ENCODE results near the gene SPG21.

Gene SPG21

DNA sequence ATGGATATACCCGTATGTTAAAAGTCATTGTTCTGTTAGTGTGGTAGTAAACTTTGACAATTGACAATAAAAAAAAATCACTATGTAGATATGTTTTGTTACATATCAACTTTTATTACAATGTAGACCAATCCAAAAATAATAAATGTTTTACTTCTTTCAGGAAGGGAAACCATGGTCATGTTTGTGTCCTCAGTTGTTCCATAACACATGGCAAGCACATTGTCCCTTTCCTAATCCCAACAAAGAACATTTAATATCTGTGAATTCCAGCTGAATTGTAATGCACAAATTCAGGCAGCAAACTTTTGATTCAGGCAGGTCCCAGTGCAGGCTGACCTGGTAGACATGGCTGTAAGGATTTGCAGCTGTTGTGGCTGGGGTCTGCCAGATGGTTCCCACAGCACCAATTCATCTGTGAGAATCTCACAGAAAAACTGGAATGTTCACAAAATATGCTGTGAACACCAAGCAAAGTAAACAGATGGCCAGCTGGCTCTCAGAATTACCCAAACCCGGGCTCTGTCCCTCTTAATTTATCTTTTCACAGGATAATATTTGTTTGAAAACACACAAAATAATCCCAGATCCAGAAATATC is 1.9 kb upstream of the SPG21 start:
- DNase-seq = no peak

DNA sequence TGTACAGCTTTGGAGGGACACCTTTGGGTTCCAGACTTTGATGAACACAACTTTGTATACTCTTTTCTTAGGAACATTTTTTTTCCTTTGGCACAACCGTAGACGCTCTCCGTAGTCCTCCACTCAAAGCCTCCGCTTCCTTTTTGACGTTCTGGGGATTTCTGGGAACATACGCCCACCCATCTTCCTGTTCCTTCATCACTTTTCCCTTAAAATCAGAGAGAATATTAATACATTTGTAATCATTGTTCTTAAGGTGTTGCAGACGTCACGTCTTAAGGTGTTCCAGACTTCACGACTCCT is 405 bp upstream of the SPG21 start:
- no peak for DNase-seq

DNA sequence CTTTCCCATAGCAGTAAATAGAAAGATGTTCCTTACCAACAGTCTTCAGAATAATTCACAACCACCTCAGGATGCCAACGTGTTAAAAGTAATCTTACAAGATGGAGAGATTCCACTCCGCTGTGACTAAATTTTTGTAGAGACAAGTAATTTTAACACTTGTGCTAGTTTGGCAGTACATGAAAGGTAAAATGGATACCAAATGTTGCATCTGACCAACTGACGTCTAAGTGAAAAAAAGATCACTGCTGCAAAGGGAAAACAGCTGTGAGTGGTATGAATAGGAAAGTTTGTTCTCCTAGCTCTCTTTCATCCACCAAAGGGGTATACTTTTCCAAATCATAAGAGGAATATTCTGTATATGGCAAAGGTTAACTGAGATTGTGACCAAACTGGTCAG is 2.6 kb downstream of the SPG21 start:
- DNase-seq = no peak

DNA sequence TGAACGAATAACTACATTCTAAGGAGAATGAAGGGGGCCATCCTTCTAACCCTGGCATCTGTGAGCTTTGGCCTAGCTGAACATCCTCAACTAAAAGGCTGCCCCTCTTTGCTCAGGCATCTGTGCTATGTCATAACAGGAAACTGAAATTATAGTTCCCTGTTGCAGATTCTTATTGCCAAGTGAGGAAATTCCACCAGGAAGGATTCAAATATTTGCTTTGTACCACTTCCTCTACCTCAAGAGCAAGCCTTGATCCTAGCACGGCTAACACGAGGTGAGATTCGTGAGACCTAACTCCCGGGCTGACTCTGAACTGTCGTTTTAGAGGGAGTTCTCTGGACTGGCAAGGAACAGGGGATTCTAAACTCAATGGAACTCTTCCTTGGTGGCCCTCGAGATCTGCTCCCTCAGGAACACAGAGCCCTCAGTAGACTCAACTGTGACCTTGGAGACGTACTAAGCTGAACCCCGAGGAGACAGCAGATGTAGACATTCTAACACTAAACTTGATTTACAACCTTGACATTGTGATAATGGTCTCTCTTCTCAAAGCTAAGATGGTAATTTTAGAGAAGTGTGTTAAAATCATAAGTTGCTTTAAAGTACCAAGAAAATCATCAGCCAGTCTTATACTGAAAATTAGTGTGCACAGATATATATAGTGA is 4.2 kb downstream of the SPG21 start:
- DNase-seq = peak; percentile 7

DNA sequence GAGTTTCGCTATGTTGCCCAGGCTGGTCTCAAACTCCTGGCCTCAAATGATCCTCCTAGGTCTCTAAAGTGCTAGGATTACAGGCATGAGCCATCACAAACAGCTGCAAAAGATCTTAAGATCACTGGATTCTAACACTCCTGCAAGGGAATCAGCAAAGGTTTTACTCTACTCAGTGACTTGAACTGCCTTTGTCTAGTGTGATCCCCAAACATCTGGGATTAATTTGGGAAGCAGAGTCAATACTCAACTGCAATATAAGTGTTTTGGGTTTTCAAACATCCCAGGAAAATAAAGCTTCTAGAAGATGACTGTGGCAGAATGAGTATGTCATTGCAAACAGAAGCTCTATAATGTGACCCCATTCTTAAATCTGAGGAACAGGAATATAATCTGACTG is 7.2 kb downstream of the SPG21 start:
- DNase-seq = no peak

DNA sequence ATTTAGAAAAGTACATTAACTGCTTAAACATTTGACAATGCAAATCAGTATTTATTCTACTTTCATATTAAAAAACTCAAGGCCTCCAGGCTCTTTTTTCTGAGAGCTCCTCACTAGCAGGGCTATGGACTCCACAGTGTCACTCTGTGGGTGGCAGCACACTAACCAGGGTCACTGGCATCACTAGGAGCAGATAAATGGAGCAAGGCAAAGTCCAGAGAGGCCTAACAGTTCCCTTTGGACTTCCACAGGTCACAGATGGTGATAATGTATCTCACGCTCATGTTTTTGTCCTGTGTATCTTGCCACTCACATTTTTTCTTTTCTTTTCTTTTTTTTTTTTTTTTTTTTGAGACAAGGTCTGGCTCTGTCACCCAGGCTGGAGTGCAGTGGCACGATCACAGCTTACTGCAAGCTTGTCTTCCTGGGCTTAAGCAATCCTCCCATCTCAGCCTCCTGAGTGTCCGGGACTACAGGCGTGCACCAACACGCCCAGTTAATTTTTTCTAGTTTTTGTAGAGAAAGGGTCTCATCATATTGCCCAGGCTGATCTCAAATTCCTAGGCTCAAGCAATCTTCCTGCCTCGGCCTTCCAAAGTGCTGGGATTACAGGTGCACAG is 7.8 kb downstream of the SPG21 start:
- DNase-seq = no peak

DNA sequence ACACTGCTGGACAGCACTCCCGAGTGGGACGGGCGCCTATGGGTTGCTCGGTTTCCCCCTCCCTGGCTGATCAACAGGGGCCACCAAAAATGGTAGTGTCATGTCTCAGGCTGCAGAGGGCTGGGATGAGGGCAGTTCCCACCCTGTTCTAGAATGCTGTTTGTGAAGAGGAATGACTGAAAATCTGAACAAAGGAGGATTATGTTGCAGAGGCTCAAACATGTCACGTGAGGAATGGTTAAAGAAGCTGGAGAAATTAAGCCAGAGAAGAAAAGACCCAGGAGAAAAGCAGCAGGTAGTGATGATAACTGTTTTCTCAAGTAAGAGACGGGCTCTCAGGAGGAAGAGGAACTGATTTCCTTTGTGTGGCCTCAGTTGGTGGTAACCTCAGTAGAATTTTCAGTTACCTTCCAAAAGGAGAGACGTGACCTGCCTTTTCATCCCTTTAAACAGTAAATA is 10.4 kb downstream of the SPG21 start:
- DNase-seq = no peak

DNA sequence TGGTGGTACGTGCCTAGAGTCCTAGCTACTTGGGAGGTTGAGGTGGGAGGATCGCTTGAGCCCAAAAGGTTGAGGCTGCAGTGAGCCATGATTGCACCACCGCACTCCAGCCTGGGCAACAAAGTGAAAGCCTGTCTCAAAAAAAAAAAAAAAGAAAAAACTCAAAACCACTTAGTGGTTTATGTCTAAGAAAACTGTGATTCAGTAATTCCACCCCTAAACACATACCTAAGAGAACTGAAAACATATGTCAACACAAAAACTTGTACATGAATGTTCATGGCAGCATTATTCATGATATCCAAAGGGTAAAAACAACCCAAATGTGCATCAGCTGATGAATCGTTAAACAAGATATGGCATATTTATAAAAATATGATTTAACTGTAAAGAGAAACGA is 14.3 kb downstream of the SPG21 start:
- DNase-seq = no peak

DNA sequence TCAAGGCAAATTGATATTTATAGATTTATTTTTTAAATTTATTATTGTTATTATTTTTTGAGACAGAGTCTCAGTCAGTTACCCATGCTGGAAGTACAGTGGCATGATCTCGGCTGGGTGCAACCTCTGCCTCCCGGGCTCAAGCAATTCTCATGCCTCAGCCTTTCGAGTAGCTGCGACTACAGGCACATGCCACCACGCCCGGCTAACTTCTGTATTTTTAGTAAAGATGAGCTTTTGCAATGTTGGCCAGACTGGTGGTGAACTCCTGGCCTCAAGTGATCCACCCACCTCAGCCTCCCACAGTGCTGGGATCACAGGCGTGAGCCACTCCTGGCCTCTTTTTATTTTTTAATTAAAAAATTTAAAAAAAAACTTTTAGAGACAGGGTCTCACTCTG is 19.0 kb downstream of the SPG21 start:
- no peak for DNase-seq

DNA sequence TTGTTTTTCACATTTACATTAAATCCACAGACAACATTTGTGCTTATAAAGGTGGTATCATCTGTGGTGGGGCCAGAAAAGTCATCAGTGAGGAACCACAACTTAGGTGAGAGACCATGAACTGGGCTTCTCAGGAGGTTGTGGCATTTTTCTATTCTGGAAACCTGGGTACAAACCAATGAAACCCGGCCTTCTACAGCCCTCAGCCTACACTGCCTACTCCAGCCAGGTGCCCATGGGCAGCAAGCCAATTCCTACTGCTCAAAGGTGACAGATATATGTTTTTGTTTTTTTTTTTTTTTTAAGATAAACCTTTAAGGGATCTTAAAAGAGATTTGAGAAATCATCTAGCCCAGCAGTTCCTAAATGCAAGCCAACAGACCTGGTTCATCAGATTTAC is 20.3 kb downstream of the SPG21 start:
- no peak for DNase-seq

DNA sequence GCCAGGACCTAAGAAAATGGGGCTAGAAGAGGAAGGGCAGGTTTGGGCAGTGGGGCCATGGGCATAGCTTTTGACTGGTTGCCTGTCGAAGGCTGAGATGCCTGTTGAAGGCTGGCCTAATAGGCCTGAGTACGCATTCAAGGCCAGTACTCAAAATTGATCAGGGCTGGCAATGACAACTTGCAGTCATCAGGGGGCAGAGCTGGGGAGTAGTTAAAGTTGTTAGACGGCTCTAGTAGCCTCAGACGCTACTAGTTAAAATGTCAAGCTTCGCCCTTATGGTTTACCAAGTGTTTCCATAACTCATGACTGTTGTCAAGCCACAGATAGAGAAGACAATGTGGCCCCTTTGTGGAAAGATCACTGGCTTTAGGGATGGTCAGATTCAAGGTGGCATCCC is 28.7 kb downstream of the SPG21 start:
- no peak for DNase-seq

DNA sequence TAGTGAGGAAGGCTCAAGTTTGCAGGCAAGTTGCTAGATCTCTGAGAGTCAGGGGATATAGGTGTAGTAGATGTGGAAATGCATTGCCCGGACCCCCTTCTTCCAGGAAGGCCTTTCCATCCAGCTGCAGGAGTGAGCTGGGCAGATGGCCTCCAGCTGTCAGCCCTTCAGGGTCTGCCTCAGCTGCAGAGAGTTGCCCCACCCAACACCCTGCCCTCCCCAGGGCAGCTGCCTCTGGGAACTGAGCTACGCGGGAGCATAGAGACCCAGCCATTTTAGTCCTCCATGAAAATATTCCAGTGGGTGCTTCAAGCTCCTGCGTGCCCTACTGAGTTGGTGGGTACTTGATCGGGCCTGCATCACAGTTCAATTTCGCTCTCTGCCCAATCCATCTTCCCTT is 29.6 kb downstream of the SPG21 start:
- no peak for DNase-seq

DNA sequence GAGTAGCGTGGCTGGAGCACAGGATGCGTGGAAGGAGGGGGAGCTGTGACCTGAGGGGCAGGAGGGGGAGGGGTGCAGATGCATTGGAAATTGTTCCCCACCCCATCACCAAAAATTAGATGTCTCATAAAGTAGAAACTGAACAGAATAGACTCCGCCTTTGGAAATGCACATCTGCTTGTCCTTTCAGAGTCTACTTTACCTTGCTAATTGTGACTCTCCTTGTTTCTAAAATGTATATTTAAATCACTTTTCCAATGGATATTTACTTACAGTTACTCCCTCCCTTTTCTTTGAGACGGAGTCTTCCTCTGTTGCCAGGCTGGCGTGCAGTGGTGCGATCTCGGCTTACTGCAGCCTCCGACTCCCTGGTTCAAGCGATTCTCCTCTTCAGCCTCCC is 30.6 kb downstream of the SPG21 start:
- DNase-seq = no peak

DNA sequence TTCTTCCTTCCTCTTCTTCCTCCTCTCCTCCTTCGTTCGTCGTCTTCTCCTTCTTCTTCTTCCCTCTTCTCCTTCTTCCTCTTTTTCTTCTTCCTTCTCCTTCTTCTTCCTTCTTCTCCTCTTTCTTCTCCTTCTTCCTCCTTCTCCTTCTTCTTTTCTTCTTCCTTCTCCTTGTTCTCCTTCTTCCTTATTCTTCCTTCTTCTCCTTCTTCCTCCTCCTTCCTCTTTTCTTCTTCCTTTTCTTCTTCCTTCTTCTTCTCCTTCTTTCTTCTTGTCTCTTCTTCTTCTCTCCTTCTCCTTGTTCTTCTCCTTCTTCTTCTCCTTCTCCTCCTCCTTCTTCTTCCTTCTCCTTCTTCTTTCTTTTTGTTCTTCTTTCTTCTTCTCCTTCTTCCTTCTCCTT is 35.3 kb downstream of the SPG21 start:
- DNase-seq = no peak

DNA sequence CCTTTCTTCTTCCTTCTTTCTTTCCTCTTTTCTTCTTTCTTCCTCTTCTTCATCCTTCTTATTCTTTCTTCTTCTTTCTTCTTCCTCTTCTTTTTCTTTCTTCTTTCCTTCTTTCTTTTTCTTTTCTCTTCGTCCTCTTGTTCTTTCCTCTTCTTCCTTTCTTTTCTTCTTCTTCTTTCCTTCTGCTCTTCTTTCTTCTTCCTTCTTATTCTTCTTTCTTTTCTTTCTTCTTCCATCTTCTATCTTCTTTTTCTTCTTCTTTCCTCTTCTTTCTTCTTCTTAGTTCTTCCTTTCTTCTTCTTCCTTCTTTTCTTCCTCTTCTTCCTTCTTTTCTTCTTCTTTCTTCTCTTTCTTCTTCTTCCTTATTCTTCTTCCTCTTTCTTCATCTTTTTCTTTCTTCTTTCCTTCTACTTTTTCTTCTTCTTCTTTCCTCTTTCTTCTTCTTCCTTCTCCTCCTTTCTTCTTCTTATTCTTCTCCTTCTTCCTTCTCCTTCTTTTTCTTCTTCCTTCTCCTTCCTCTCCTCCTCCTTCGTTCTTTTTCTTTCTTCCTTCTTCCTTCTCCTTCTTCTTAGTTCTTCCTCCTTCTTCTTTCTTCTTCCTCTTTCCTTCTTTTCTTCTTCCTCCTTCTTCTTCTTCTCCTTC is 37.8 kb downstream of the SPG21 start:
- no peak for DNase-seq

DNA sequence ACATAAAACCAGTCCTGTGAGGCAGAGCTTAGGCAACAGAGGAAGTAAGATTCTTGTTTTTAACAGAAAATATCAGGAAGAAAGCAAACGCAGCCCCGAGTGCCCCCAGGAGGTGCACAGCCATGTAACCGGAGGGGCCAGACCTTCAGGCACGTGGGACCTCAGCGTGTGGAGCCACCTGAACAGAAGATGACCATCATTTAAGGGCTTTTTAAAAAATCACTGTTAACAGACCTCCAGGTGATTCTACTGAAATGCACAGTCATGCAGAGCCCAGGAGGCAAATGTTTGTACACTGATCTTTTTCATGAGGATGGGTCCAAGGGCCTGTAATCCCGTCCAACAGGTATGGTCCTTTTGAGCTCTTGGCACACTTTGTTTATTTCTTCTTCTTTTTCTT is 38.8 kb downstream of the SPG21 start:
- no peak for DNase-seq

DNA sequence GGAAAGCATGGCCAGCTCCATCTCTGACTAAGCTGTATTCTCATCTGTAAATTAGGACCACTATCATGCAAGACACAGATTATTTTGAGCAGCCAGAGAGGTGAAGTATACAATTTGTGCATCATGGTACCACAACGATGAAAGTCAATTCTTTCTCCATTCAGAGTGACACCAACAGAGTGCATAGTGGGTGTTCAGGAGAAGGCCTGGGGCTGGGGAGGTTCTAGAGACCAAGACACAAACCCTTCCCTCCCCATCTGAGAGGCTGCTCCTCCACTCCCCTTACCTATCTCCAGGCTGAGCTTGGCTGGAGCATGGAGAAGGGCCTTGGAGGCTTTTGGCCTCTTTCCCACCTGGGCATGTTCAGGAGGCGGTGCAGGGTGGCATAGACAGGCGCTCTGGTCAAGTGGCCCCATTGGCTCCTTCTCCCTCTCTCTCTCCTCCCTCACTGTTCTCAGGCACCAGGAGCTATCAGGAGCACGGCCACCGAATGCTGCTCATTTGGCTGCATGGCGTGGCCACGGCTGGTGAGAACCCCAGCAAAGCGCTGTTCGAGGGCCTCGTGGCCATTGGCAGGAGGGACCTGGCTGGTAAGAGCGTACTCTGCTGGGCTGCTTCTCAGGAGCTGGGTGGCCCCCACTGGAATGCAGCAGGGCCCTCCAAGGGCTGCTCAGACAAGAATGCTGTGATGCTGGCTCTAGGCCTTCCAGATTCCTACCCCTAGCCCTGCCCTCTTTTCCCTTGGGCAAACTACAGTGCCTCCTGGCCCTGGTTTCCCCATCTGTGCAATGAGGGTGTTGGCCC is 40.1 kb downstream of the SPG21 start:
- DNase-seq = no peak

DNA sequence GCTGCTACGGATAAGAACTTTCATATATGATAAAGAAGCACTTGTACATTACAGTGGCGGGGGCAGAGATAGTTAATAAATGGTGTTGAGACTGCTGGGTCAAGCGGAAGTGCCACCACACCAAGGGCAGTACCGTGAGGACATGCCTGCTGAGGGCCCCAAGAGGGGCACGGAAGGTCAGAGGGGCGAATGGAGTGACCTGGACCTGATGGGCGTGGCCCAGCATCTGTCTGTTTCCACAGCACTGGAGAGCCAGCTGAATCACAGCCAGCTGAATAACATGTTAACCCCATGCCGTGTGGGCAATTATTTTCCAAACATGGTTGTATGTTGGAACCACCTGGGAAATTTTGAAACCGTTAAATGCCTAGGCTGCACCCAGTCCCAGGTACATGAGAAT is 40.8 kb downstream of the SPG21 start:
- no peak for DNase-seq

DNA sequence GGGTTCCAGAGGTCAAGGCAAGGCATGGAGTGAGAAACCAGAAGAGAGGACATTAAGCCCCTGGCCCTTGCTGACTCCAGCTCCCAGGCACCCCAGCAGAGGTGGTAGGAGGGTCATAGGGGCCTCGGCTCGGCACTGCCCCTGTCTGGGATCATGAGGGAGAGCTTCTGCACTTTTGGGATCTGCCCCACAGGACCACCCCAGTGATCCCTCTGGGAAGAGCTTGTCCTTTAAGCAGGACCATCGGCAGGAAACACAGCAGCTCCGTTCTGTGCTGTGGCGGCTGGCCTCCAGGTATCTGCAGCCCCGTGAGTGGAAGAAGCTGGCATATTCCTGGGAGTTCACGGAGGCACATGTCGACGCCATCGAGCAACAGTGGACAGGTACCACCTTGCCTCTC is 42.5 kb downstream of the SPG21 start:
- no peak for DNase-seq

DNA sequence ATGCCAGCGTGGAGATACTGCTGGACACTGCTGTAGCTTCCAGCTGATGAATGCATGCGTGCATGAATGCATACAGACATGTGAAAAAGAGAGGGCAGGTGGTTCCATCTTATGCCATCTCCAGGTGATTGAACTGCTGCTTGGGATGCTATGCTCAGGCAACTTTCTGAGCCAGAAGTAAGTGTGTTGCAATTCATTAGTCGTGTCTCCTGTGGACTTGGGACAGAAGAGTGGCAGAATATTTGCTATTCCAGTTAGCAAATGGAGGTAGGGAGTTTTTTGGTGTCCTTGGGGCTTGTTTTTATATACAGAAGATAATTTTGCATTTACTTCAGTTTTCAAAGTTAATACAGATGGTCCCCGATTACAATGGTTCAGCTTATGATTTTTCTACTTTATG is 44.8 kb downstream of the SPG21 start:
- no peak for DNase-seq

DNA sequence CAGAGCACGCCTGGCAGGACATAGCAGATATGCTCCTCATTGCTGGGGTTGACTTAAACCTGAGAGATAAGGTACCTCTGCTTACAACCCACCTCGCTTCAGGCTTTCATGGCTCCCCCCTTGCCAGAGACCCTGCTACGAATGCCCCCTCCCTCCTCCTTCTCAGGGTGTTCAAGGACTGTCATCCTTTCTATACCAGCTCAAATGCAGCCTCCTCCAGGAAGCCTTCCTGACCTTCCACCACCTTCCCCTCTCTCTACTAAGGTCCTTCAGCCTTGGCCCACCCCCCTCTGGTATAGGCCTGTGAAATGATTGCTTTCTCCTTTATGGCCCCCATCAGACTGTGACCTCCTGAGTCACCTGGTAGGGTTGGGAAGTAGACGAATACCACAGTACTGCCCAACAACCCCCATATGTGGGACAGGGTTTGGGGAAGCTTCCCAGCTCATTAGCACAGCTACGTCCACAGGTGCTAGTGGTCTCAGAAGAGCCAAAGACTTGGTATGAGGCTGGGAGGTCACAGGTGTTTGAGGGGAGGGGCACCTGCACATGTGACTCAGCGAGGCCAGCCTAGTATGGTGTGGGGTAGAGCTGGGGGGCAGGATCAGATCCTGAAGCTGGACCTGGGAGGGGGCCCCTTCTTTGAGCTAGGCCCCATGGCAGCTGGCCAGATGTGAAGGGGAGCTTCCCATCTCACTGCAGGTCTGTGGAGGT is 46.0 kb downstream of the SPG21 start:
- no peak for DNase-seq

DNA sequence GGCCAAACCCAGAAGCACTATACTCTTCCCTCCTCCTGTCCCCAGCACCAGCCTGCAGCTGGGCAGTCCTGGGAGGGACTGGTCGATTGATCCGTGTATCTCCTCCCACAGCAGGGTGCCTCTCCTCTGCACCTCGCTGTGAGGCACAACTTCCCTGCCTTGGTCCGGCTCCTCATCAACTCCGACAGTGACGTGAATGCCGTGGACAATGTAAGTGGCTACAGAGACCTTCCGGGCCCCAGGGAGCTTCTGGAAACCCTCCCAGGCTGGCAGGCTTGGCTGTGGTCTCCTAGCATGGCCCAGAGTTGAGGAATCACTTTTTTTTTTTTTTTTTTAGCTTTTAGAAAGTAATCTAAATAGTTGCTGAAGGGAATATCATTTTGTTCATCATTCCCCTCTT is 47.4 kb downstream of the SPG21 start:
- DNase-seq = no peak

DNA sequence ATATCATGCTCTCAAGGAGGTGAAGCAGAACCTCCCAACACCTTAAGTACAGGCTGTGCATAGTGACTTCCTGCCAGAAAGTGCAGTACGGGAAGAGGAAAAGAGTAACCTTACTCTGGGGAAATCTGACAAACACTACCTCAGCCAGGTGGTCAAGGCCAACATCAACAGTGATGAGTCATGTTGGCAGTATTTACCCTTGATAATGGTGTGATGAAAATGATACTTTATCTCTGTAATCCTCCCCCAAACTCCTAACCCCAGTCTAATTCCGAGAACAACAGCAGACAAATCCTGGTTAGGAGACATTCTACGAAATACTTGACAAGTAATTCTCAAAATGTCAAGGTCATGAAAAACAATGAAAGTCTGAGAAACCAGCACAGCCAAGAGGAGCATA is 51.5 kb downstream of the SPG21 start:
- no peak for DNase-seq

Measured in activated CD4-positive, alpha-beta T cell treated with anti-CD3 and anti-CD28 coated beads, Interleukin-10, Interleukin-2, amounts not matched to agents 100 ng/mL and 50 ng/mL, durations not matched to agents 16 hours and 8 hours (primary cell).